GM18526 (cell line): ENCODE data around the gene ATP2A3.

Experiments
- POLR2A ChIP-seq: IDR thresholded peaks from 3 replicates; pipeline ENCODE4 v1.6.1; 2011; ENCODE audit not compliant: insufficient read length; ENCODE audit errors: extremely low read depth

The ATP2A3 gene

GRCh38 chr17:3918372-3919122 lies 45.7 kb downstream of the ATP2A3 start:
- no peak for TF ChIP-seq POLR2A

GRCh38 chr17:3917391-3917931 lies 46.8 kb downstream of the ATP2A3 start:
- no peak for TF ChIP-seq POLR2A

- no peak for TF ChIP-seq POLR2A
Observed at GRCh38 chr17:3916825-3917224, 47.4 kb downstream of the ATP2A3 start.

GRCh38 chr17:3915995-3916696 lies 48.1 kb downstream of the ATP2A3 start, which contains the start of gene P2RX1:
TSS of gene P2RX1 (minus strand) at chr17:3916465. CDS start at chr17:3916225, 240 bp downstream.
- no peak for TF ChIP-seq POLR2A

GRCh38 chr17:3915581-3915994 lies 48.6 kb downstream of the ATP2A3 start:
- no peak for TF ChIP-seq POLR2A

GRCh38 chr17:3914312-3914670 lies 49.9 kb downstream of the ATP2A3 start:
- TF ChIP-seq POLR2A: peak; percentile 53

- TF ChIP-seq POLR2A: no peak
Observed at GRCh38 chr17:3913531-3914311, 50.5 kb downstream of the ATP2A3 start.

GRCh38 chr17:3912827-3913226 lies 51.4 kb downstream of the ATP2A3 start:
- TF ChIP-seq POLR2A: no peak

GRCh38 chr17:3911271-3912053 lies 52.8 kb downstream of the ATP2A3 start:
- TF ChIP-seq POLR2A: peak; percentile 29

- TF ChIP-seq POLR2A: no peak
Observed at GRCh38 chr17:3910420-3911270, 53.6 kb downstream of the ATP2A3 start.

- TF ChIP-seq POLR2A: no peak
Observed at GRCh38 chr17:3909257-3909656, 55.0 kb downstream of the ATP2A3 start.

- TF ChIP-seq POLR2A: no peak
Observed at GRCh38 chr17:3907483-3908216, 56.6 kb downstream of the ATP2A3 start.

GRCh38 chr17:3906881-3907280 lies 57.4 kb downstream of the ATP2A3 start:
- TF ChIP-seq POLR2A: no peak
